Karpas-422 (cell line): ENCODE data around the gene IBTK. TPM values are rescaled to one million over a fixed set of nuclear protein-coding genes. Genes with fewer than 3 reads are reported as not detected.
"Not testable (repeated sequence)": the region's sequence is repeated elsewhere in the genome, so short reads cannot be mapped to it uniquely, and the experiment has no call there.

ENCODE experiments used
- DNase-seq: peaks from one replicate; pipeline ENCODE4 v3.0.0-alpha.2; 2015
- H2AFZ ChIP-seq: fragments of 200-600 bp; sonication (generic); 2 replicates; pipeline ENCODE4 v1.6.1; 2014; ENCODE audit warnings: antibody characterized with exemption, low read length, mixed read lengths
- H3K27ac ChIP-seq: fragments of 200-600 bp; sonication (generic); 2 replicates; pipeline ENCODE4 v1.5.1; 2014; ENCODE audit warnings: mild to moderate bottlenecking, low read length, moderate library complexity
- H3K27me3 ChIP-seq: fragments of 200-600 bp; sonication (generic); 2 replicates; pipeline ENCODE4 v1.6.1; 2014; ENCODE audit warnings: low read length, mixed read lengths
- H3K36me3 ChIP-seq: fragments of 200-600 bp; sonication (generic); 2 replicates; pipeline ENCODE4 v1.6.1; 2014; ENCODE audit warnings: low read length, mixed read lengths; ENCODE audit not compliant: insufficient read depth
- H3K4me1 ChIP-seq: fragments of 200-600 bp; sonication (generic); 2 replicates; pipeline ENCODE4 v1.6.1; 2014; ENCODE audit warnings: mild to moderate bottlenecking, low read length, mixed read lengths
- H3K4me2 ChIP-seq: fragments of 200-600 bp; sonication (generic); 2 replicates; pipeline ENCODE4 v1.6.1; 2014; ENCODE audit warnings: low read length, low read depth, mild to moderate bottlenecking; ENCODE audit not compliant: poor library complexity, severe bottlenecking
- H3K4me3 ChIP-seq: fragments of 200-600 bp; sonication (generic); 2 replicates; pipeline ENCODE4 v1.5.1; 2014; ENCODE audit warnings: mild to moderate bottlenecking, antibody characterized with exemption, low read length, mixed read lengths
- H3K79me2 ChIP-seq: fragments of 200-600 bp; sonication (generic); 2 replicates; pipeline ENCODE4 v1.6.1; 2014; ENCODE audit warnings: mild to moderate bottlenecking, low read length, mixed read lengths
- H3K9ac ChIP-seq: fragments of 200-600 bp; sonication (generic); 2 replicates; pipeline ENCODE4 v1.6.0; 2014; ENCODE audit warnings: low read length
- H3K9me2 ChIP-seq: fragments of 200-600 bp; sonication (generic), shearing (Covaris generic); replicated peaks from 2 replicates; pipeline ENCODE4 v1.6.0; 2014; ENCODE audit warnings: mild to moderate bottlenecking, low read length, moderate library complexity; ENCODE audit not compliant: insufficient read depth
- H3K9me3 ChIP-seq: fragments of 300-700, 200-600 bp; sonication (generic); 2 replicates; pipeline ENCODE4 v1.6.1; 2014; ENCODE audit warnings: low read length, mixed read lengths
- H4K20me1 ChIP-seq: fragments of 200-600 bp; sonication (generic); 2 replicates; pipeline ENCODE4 v1.6.1; 2014; ENCODE audit warnings: mild to moderate bottlenecking, antibody characterized with exemption, low read length, low read depth; ENCODE audit not compliant: insufficient read depth
- small RNA-seq: library from RNA; depleted of rRNA; stranded (forward); fragments of <200 nt; gene quantifications from one replicate; pipeline ENCODE3, GENCODE V24; 2014
- total RNA-seq: library from RNA; depleted of rRNA; stranded (reverse); fragments of >200 nt; shearing (Covaris generic); gene quantifications from 2 replicates; pipeline ENCODE4 v1.2.3, GENCODE V29; 2014; ENCODE audit warnings: low replicate concordance; rRNA removed

Gene IBTK
- total RNA-seq, 1 experiment from 2014 or later, result 36.3 TPM

GRCh38 chr6:82131441-82131840 is 116.1 kb downstream of the IBTK start:
- H3K9ac ChIP-seq, result no peak overlapping the region
- H3K4me3 ChIP-seq, result no peak overlapping the region
- 0 out of 2 replicates have a peak, but pooled peaks cover 4% of the 10 kb centered on the region for H3K9me2 ChIP-seq
- H3K4me2 ChIP-seq, result no peak overlapping the region
- no peaks in the 10 kb centered on the region for H3K9me3 ChIP-seq
- H3K27me3 ChIP-seq, result no peaks in the 10 kb centered on the region
- no peaks in the 10 kb centered on the region for H3K79me2 ChIP-seq
- no peak overlapping the region for H3K27ac ChIP-seq
- no peak overlapping the region for H2AFZ ChIP-seq
- H4K20me1 ChIP-seq, result no peaks in the 10 kb centered on the region
- no peak for DNase-seq
- H3K36me3 ChIP-seq, result no peaks in the 10 kb centered on the region
- H3K4me1 ChIP-seq, result no peaks in the 10 kb centered on the region

GRCh38 chr6:82129797-82130196 is 117.7 kb downstream of the IBTK start:
- no peak overlapping the region for H3K4me3 ChIP-seq
- no peak overlapping the region for H3K4me2 ChIP-seq
- no peak overlapping the region for H3K27ac ChIP-seq
- DNase-seq, result no peak
- H3K27me3 ChIP-seq, result no peaks in the 10 kb centered on the region
- no peaks in the 10 kb centered on the region for H3K9me2 ChIP-seq
- H2AFZ ChIP-seq, result no peak overlapping the region
- no peaks in the 10 kb centered on the region for H4K20me1 ChIP-seq
- no peaks in the 10 kb centered on the region for H3K79me2 ChIP-seq
- no peaks in the 10 kb centered on the region for H3K9me3 ChIP-seq
- H3K36me3 ChIP-seq, result no peaks in the 10 kb centered on the region
- H3K4me1 ChIP-seq, result no peaks in the 10 kb centered on the region
- H3K9ac ChIP-seq, result no peak overlapping the region

GRCh38 chr6:82128973-82129372 is 118.6 kb downstream of the IBTK start:
- H2AFZ ChIP-seq, H3K27me3 ChIP-seq, H3K4me1 ChIP-seq, H3K36me3 ChIP-seq, H4K20me1 ChIP-seq, H3K9me2 ChIP-seq, DNase-seq, H3K4me2 ChIP-seq, H3K9me3 ChIP-seq, H3K79me2 ChIP-seq, H3K9ac ChIP-seq, H3K27ac ChIP-seq, H3K4me3 ChIP-seq: not testable (repeated sequence)

- Histone ChIP-seq H3K4me2 (no peak overlapping the region), H4K20me1 (no peaks in the 10 kb centered on the region), H3K9me3 (no peaks in the 10 kb centered on the region), H3K27ac (no peak overlapping the region), H3K36me3 (no peaks in the 10 kb centered on the region), H3K9ac (no peak overlapping the region), H2AFZ (no peak overlapping the region), H3K4me3 (no peak overlapping the region), H3K4me1 (no peaks in the 10 kb centered on the region), H3K27me3 (no peaks in the 10 kb centered on the region), H3K9me2 (no peaks in the 10 kb centered on the region), H3K79me2 (no peaks in the 10 kb centered on the region)
- no peak for DNase-seq
Observed at GRCh38 chr6:82123632-82124031, 123.9 kb downstream of the IBTK start.

Small RNA genes lying within 50 kb of the gene (small RNA-seq; reads per million reads assigned to genes)
- gene RNU6-130P, result not detected

Other genes with a start within 250 kb of the IBTK start
- gene TPBG, start 116.1 kb upstream of the IBTK start, total RNA-seq, result not detected in 2 replicates